ENCODE data around the gene RTF1.
A peak's percentile ranks its signal among the peaks of the same experiment; 100 is the strongest.

The RTF1 gene

GRCh38 chr15:41490355-41490754, 73.5 kb downstream of the RTF1 start:
- no peak for DNase-seq

- no peak for DNase-seq
Measured at GRCh38 chr15:41491889-41492288, 75.0 kb downstream of the RTF1 start.

GRCh38 chr15:41492597-41493204, 75.8 kb downstream of the RTF1 start:
- no peak for DNase-seq

GRCh38 chr15:41493205-41493901, 76.5 kb downstream of the RTF1 start, which contains the start of gene ITPKA:
TSS of gene ITPKA (plus strand) at chr15:41493874. CDS start at chr15:41493928, 54 bp downstream.
- peak; percentile 55 for DNase-seq

GRCh38 chr15:41493902-41494189, 77.0 kb downstream of the RTF1 start:
- no peak for DNase-seq

- DNase-seq, result no peak
Measured at GRCh38 chr15:41494190-41494921, 77.5 kb downstream of the RTF1 start.

- no peak for DNase-seq
Measured at GRCh38 chr15:41494922-41495735, 78.2 kb downstream of the RTF1 start.

GRCh38 chr15:41495736-41496599, 79.1 kb downstream of the RTF1 start:
- DNase-seq, result no peak

- DNase-seq, result no peak
Measured at GRCh38 chr15:41498657-41499056, 81.8 kb downstream of the RTF1 start.

GRCh38 chr15:41499109-41499851, 82.4 kb downstream of the RTF1 start:
- no peak for DNase-seq

GRCh38 chr15:41501191-41501917, 84.5 kb downstream of the RTF1 start:
- no peak for DNase-seq

- no peak for DNase-seq
Measured at GRCh38 chr15:41501931-41502794, 85.3 kb downstream of the RTF1 start.

- no peak for DNase-seq
Measured at GRCh38 chr15:41502795-41503668, 86.1 kb downstream of the RTF1 start.

GRCh38 chr15:41503669-41504010, 86.7 kb downstream of the RTF1 start:
- DNase-seq, result no peak

GRCh38 chr15:41504751-41505492, 88.0 kb downstream of the RTF1 start:
- DNase-seq, result no peak

GRCh38 chr15:41505776-41506175, 88.9 kb downstream of the RTF1 start:
- no peak for DNase-seq

- no peak for DNase-seq
Measured at GRCh38 chr15:41506796-41507341, 90.0 kb downstream of the RTF1 start.

GRCh38 chr15:41507820-41508290, 91.0 kb downstream of the RTF1 start:
- no peak for DNase-seq

All from activated gamma-delta T cell (primary cell).